ENCODE data around the gene CCDC43. TPM values are rescaled to one million over a fixed set of nuclear protein-coding genes. Genes with fewer than 3 reads are reported as not detected.

Gene CCDC43
- total RNA-seq, 1 experiment from 2014 or later: 34.3 TPM

GRCh38 chr17:44628243-44629188 lies 61.1 kb downstream of the CCDC43 start:
- H3K4me3 Mint-ChIP-seq: peak overlapping the region; percentile 33 to 39; a peak in 3 of 5 replicates
- Histone ChIP-seq H3K4me1 (ENCODE audit: insufficient read depth, low read length) (no peaks in the 10 kb centered on the region), H3K9me3 (ENCODE audit: control insufficient read depth, low read depth, low read length) (no peaks in the 10 kb centered on the region), H2BK15ac (ENCODE audit: low read depth, low read length) (no peak overlapping the region), H2BK120ac (ENCODE audit: low read depth, low read length, poor library complexity, severe bottlenecking) (no peak overlapping the region), H4K5ac (ENCODE audit: insufficient read length, low read depth, low read length) (no peak overlapping the region), H3K79me2 (ENCODE audit: insufficient read depth, low read length) (no peaks in the 10 kb centered on the region), H3K18ac (ENCODE audit: insufficient read length, low read depth, low read length) (no peak overlapping the region), H3K79me1 (ENCODE audit: insufficient read depth, low read depth, low read length, poor library complexity, severe bottlenecking) (no peaks in the 10 kb centered on the region), H3K14ac (ENCODE audit: insufficient read depth, low read length) (no peak overlapping the region; the same call in 1 of the 2 replicates), H2BK20ac (ENCODE audit: low read depth, low read length, poor library complexity, severe bottlenecking) (no peak overlapping the region), H4K20me1 (ENCODE audit: control insufficient read depth, insufficient read depth, insufficient read length) (no peaks in the 10 kb centered on the region), H3K4me2 (ENCODE audit: insufficient read depth, insufficient read length, low read length) (no peak overlapping the region), H4K91ac (ENCODE audit: insufficient read length, low read depth, low read length) (no peak overlapping the region), H3K56ac (ENCODE audit: insufficient read length, low read depth, low read length) (no peak overlapping the region), H3K23me2 (ENCODE audit: insufficient read length, low read depth, low read length, poor library complexity, severe bottlenecking) (no peaks in the 10 kb centered on the region), H2BK12ac (ENCODE audit: insufficient read length, low read depth, low read length) (no peak overlapping the region), H2BK5ac (ENCODE audit: insufficient read length, low read length) (no peak overlapping the region), H3T11ph (ENCODE audit: low read length) (no peak overlapping the region), H2AK5ac (ENCODE audit: insufficient read length, low read length) (no peak overlapping the region), H3K9ac (ENCODE audit: extremely low read depth, insufficient read length, low read length) (no peak overlapping the region), H3K23ac (ENCODE audit: insufficient read length, low read depth, low read length) (no peak overlapping the region), H3K27me3 (ENCODE audit: insufficient read depth, low read length) (no peaks in the 10 kb centered on the region), H2AFZ (ENCODE audit: low read length) (no peak overlapping the region), H4K8ac (replicated peaks; ENCODE audit: insufficient read length, low read depth, low read length) (no peak overlapping the region), H3K27ac (ENCODE audit: insufficient read length, low read depth, low read length) (no peak overlapping the region), H3K4ac (ENCODE audit: low read depth, low read length) (no peak overlapping the region)
- H3K4me1 Mint-ChIP-seq: peaks cover 12 to 22% of the 10 kb centered on the region in 2 experiments
- no peaks in the 10 kb centered on the region for H3K36me3 Mint-ChIP-seq (ENCODE audit: insufficient read depth in 1 of 3, low read depth in 3 of 3)
- H3K9me3 Mint-ChIP-seq: peaks cover 0 to under 1% of the 10 kb centered on the region in 2 experiments; a peak in 2 of 5 replicates
- WGBS (ENCODE audit: extremely low coverage, insufficient read length, low lambda C conversion rate): no CpG with 5 or more reads among the region's 34 CpGs
- H3K27ac Mint-ChIP-seq: peak overlapping the region; percentile 11 to 88 (median 53); a peak in 5 of 7 replicates
- H3K27me3 Mint-ChIP-seq (ENCODE audit: low read depth): peaks cover 2% of the 10 kb centered on the region; the same call in 1 of the 2 replicates
- DNase-seq: peak; percentile 95
- no peak for TF ChIP-seq CTCF (conservative IDR thresholded peaks at IDR 0.05)

All from H9 (cell line).